MG63 (cell line): Measurements from ENCODE around the gene UTRN. TPM values are rescaled to one million over a fixed set of nuclear protein-coding genes. Genes with fewer than 3 reads are reported as not detected.

Experiments used
- DNase-seq: peaks from one replicate; pipeline ENCODE4 v3.0.0-alpha.2; 2020
- H3K27me3 ChIP-seq: fragments of 250-450 bp; sonication (Bioruptor Pico); 2 replicates; pipeline ENCODE4 v1.5.1; 2020; ENCODE audit warnings: mild to moderate bottlenecking, moderate library complexity
- H3K36me3 ChIP-seq: fragments of 250-450 bp; sonication (Bioruptor Pico); 2 replicates; pipeline ENCODE4 v1.5.1; 2020; ENCODE audit warnings: mild to moderate bottlenecking, moderate library complexity
- H3K4me3 ChIP-seq: fragments of 250-450 bp; sonication (Bioruptor Pico); 2 replicates; pipeline ENCODE4 v1.5.1; 2020; ENCODE audit warnings: mild to moderate bottlenecking, moderate library complexity
- H3K9me3 ChIP-seq: fragments of 250-450 bp; sonication (Bioruptor Pico); 2 replicates; pipeline ENCODE4 v1.5.1; 2020; ENCODE audit warnings: mild to moderate bottlenecking, moderate library complexity
- total RNA-seq: library from RNA; depleted of rRNA; stranded (reverse); fragments of >200 nt; shearing (Covaris generic); gene quantifications from 2 replicates; pipeline ENCODE4 v1.2.3, GENCODE V29; 2014; ENCODE audit warnings: low replicate concordance

Gene UTRN
- total RNA-seq, 1 experiment from 2014 or later = 16.5 TPM

- no peaks in the 10 kb centered on the region for H3K27me3 ChIP-seq
- no peaks in the 10 kb centered on the region for H3K36me3 ChIP-seq
- no peaks in the 10 kb centered on the region for H3K9me3 ChIP-seq
- no peak overlapping the region for H3K4me3 ChIP-seq
- DNase-seq = no peak
Measured at GRCh38 chr6:144277174-144277573, 8.0 kb upstream of the UTRN start.

DNA sequence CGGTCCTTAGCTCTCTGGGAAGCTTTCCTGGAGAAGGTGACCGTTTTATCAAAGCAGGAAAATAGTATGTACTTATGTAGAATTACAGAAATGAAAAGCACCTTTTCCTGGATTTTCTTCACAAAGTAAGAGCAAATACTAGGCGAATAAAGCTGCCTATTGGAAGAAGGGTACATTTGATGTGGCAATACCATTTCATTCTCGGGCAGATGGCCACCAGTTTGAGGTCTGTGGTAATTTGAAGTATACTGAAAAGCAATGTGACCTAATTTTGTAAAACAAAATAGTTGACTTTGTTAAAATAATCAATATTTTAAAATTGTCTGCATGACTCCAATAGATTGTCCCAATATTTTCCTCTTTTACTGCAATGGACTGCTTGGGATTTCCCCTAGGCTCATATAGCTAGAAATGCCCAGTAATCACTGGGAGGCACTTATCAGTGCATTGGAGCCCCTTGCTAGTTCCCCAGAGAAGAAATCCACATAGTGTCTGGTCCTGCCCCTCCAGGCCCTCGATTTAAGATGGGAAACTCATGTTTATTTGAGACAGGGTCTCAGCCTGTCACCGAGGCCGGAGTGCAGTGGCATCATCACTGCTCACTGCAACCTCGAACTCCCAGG, 7.4 kb upstream of the UTRN start:
- H3K36me3 ChIP-seq = no peaks in the 10 kb centered on the region
- H3K27me3 ChIP-seq = no peaks in the 10 kb centered on the region
- no peak overlapping the region for H3K4me3 ChIP-seq
- no peak for DNase-seq
- no peaks in the 10 kb centered on the region for H3K9me3 ChIP-seq

DNA sequence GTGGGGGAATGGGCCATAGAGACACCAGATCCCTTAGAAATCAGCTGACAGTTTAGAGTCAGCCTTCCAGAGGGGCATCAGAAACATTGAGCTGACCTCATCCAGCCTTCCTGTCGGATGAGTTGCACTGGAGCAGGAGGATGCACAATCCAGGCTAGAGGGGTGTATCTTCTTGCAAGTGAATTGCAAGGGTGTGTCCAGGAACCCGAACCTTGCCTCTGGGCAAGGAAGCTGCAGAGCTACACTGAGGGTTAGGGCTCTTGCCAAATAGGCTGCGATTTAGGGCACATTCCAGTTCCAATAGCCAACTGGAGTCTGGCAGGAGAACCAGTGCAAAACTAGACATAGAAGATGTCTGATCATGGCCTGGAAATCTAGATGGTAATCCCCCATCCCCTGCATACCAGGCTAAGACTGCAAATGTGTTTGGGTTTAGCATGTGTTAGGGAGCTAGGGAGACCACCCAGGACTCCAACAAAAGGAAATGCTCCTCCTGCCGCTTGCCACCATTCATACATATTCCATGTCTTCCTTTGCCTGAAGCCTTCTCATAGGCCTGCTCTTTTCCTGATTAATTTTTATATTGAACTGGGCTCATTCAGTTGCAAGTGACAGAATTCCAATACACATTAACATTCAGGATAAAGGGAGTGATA, 6.3 kb upstream of the UTRN start:
- peak; percentile 60 for DNase-seq
- Histone ChIP-seq H3K4me3 (no peak overlapping the region), H3K27me3 (no peaks in the 10 kb centered on the region), H3K36me3 (no peaks in the 10 kb centered on the region), H3K9me3 (no peaks in the 10 kb centered on the region)

GRCh38 chr6:144279484-144280150, 5.5 kb upstream of the UTRN start:
- Histone ChIP-seq H3K36me3 (no peaks in the 10 kb centered on the region), H3K9me3 (no peaks in the 10 kb centered on the region), H3K4me3 (no peak overlapping the region), H3K27me3 (no peaks in the 10 kb centered on the region)
- no peak for DNase-seq

DNA sequence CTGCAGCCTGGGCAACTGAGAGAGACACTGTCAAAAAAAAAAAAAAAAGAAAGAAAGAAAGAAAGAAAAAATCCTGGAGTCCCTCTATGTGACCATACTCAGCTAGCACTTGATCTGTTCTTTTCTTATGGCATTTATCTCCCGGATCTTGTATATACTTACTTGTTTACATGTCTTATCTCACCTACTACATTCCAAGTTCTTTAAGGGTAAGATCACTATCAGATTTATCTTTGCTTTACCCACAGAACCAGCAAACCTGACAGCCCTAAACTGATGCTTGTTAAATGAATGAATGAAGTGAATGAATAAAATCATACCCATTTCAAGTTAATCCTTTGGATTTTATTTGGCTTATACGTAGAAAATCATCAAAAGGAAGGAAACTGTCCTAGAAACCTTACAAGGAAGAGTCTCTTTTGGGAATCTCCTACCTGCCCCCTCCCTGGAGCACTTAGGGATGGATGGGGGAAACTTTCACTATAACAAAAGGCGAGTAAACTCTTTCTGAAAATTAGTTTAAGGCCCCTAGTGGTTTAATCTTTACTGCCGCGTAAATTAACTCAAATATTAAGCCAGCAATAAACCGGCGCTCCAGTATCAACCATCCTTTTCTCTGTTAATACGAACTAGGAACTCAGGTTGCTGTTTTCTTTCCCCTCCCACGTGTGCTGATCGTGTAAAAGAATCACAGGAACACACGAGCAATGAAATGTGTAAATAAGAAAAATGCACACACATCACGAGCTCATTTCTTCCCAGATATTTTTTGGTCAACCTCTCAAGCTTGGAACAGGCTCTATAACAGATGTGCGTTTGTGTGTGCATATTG, 1.3 kb upstream of the UTRN start:
- DNase-seq = no peak
- H3K9me3 ChIP-seq = no peaks in the 10 kb centered on the region

DNA sequence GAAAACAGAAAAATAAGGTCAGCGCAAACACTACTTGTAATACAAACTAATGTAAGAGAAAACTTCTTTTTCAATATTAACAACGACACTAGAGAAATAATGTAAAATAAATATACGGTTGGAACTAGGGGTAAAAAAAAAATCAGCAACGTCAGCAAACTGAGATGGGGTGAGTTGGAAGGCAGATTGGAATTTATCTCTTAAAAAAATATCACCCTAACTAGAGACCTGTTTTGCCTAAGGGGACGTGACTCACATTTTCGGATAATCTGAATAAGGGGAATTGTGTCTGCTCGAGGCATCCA, 705 bp upstream of the UTRN start:
- H3K27me3 ChIP-seq = no peaks in the 10 kb centered on the region
- DNase-seq = no peak
- H3K36me3 ChIP-seq = no peaks in the 10 kb centered on the region
- H3K9me3 ChIP-seq = no peaks in the 10 kb centered on the region
- peak overlapping the region; percentile 84 for H3K4me3 ChIP-seq

More for the DNA sequence above, 1.3 kb upstream of the UTRN start:
- Histone ChIP-seq H3K27me3 (no peaks in the 10 kb centered on the region), H3K4me3 (peak overlapping the region; percentile 84), H3K36me3 (no peaks in the 10 kb centered on the region)

GRCh38 chr6:144285548-144285797, 338 bp downstream of the UTRN start:
- Histone ChIP-seq H3K36me3 (no peaks in the 10 kb centered on the region), H3K9me3 (no peaks in the 10 kb centered on the region), H3K27me3 (no peaks in the 10 kb centered on the region), H3K4me3 (peak overlapping the region; percentile 84)
- DNase-seq = no peak

DNA sequence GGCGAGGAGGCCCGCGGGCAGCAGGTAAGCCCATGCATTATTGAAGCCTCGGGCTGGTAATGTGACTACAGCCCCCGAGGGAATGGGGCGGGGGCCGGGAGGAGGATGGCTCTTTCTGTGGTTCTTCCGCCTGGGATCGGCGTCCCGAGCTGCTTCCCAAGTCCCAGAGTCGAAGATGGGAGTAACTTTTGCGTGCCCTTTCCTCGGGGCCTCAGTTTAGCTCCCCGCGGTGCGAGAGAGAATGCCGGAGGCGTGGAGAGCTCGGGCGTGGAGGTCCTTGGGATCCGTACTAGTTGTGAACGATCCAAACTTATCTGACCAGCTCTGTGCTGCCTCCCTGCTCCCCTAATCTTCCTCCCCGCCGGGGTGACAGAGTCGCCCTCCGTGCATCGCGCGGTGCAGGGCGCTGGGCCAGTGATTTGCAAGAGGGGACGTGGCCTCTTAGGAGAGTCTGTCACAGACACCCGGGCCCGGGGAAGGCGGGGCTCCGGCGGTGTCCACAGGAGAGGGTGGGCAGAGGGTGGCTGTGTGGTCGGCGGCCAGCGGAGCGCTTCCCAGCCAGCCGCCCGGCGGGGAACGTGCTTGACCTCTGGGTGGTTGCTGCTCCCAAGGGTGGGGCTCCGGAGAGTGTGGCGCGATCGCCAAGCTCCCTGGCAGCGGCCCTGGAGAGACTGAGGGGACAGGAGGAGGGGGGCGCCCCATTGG, 815 bp downstream of the UTRN start:
- no peaks in the 10 kb centered on the region for H3K27me3 ChIP-seq
- H3K36me3 ChIP-seq = no peaks in the 10 kb centered on the region
- no peaks in the 10 kb centered on the region for H3K9me3 ChIP-seq
- peak overlapping the region; percentile 84 for H3K4me3 ChIP-seq
- DNase-seq = peak; percentile 79

DNA sequence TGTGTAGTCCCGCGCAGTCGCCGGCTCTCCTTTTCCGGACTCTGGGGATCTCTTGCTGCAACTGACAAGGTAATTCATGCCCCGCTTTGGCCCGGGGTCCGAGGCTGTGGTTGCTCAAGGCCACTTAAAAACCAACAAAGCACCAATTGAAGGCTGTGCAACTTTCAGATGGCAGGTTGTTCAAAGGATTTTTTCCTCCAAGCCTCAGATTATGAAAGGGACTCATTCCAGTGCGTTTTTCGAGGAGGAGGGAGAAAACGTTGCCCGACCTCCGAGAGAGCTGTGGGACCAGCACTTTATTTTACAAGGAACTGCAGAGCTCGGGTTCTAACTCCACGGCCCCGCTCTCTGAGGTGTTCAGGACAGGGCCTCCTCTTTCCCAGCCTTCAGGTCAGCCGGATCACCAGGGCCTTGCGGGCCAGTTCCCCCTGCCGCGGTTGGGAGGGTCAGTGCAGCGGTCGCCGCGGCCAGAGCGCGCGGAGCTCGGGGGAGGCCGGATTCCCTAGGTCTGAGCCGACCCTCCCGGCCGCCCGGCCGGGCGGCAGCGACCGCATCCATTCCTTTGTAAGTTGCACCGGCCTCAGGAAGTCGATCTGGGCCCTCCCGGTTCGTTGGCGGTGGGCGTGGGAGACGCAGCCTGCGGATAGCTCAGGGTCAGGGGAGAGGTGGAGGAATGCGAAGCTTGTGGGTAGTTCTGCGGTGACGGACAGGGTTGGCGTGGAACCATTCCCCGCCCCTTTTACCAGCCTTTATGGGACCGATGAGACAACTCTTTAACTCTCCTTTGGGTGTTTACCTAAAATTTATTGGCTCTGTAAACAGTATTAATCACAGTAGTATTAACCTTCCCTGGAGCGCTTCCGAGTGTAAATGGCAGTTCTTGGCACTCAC, 1.6 kb downstream of the UTRN start:
- DNase-seq = peak; percentile 91
- Histone ChIP-seq H3K4me3 (peak overlapping the region; percentile 84), H3K9me3 (no peaks in the 10 kb centered on the region), H3K27me3 (no peaks in the 10 kb centered on the region), H3K36me3 (no peaks in the 10 kb centered on the region)

GRCh38 chr6:144289006-144289405, 3.9 kb downstream of the UTRN start:
- DNase-seq = no peak
- H3K27me3 ChIP-seq = no peaks in the 10 kb centered on the region
- no peak overlapping the region for H3K4me3 ChIP-seq
- H3K9me3 ChIP-seq = no peaks in the 10 kb centered on the region
- H3K36me3 ChIP-seq = no peaks in the 10 kb centered on the region; the same call in 1 of the 2 replicates

GRCh38 chr6:144292372-144292771, 7.2 kb downstream of the UTRN start:
- DNase-seq = no peak
- Histone ChIP-seq H3K36me3 (peaks cover 7% of the 10 kb centered on the region), H3K9me3 (no peaks in the 10 kb centered on the region), H3K4me3 (no peak overlapping the region), H3K27me3 (no peaks in the 10 kb centered on the region)

GRCh38 chr6:144294016-144294415, 8.9 kb downstream of the UTRN start:
- DNase-seq = no peak
- peaks cover 7% of the 10 kb centered on the region for H3K36me3 ChIP-seq
- H3K9me3 ChIP-seq = no peaks in the 10 kb centered on the region
- H3K4me3 ChIP-seq = no peak overlapping the region
- no peaks in the 10 kb centered on the region for H3K27me3 ChIP-seq

- H3K9me3 ChIP-seq = no peaks in the 10 kb centered on the region
- no peak overlapping the region for H3K4me3 ChIP-seq
- H3K36me3 ChIP-seq = peaks cover 7% of the 10 kb centered on the region
- no peak for DNase-seq
- H3K27me3 ChIP-seq = no peaks in the 10 kb centered on the region
Measured at GRCh38 chr6:144295211-144295610, 10.1 kb downstream of the UTRN start.

DNA sequence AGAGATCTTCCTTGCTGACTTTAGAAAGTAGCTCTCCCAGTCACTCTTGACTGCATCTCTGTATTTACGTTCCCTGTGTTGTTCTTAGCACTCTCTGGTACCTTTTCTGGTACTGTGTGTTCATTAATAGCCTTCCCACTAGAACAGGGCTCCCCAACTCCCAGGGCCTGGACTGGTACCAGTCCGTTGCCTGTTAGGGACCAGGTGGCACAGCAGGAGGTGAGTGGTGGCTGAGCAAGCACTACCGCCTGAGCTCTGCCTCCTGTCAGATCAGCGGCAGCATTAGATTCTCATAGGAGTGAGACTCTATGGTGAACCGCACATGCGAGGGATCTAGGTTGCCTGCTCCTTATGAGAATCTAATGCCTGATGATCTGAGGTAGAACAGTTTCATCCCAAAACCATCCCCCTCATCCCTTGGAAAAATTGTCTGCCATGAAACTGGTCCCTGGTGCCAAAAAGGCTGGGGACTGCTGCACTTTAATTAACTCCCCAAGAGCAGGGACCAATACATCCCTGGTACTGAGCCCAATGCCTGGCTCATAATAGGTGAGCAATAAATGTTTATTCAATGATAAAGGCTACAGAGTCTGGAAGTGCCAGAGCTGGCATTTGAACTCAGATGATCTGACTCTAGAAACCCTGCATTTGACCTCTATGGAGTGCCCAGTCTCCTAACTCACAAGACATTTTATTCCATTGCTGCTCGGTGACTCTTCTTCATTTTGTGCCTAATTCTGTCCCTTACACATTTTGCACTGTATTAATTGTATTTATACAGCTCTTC, 11.0 kb downstream of the UTRN start:
- Histone ChIP-seq H3K9me3 (no peaks in the 10 kb centered on the region), H3K27me3 (no peaks in the 10 kb centered on the region), H3K4me3 (no peak overlapping the region), H3K36me3 (peaks cover 7% of the 10 kb centered on the region)
- DNase-seq = no peak

GRCh38 chr6:144296973-144297372, 11.8 kb downstream of the UTRN start:
- Histone ChIP-seq H3K4me3 (no peak overlapping the region), H3K27me3 (no peaks in the 10 kb centered on the region), H3K36me3 (peaks cover 7% of the 10 kb centered on the region), H3K9me3 (no peaks in the 10 kb centered on the region)
- DNase-seq = no peak
